HG03097 (cell line): ENCODE measurements around the gene DBNDD1.

Experiments
- ATAC-seq: cut with Tn5 transposase; IDR thresholded peaks from one replicate; pipeline ENCODE4 v1.9.1; 2021; ENCODE audit not compliant: unreplicated experiment, low FRiP score

DBNDD1 gene

GRCh38 chr16:90037276-90037675 lies 18.0 kb upstream of the DBNDD1 start:
- no peak for ATAC-seq

- no peak for ATAC-seq
Measured at GRCh38 chr16:90035902-90036301, 16.6 kb upstream of the DBNDD1 start.

DNA sequence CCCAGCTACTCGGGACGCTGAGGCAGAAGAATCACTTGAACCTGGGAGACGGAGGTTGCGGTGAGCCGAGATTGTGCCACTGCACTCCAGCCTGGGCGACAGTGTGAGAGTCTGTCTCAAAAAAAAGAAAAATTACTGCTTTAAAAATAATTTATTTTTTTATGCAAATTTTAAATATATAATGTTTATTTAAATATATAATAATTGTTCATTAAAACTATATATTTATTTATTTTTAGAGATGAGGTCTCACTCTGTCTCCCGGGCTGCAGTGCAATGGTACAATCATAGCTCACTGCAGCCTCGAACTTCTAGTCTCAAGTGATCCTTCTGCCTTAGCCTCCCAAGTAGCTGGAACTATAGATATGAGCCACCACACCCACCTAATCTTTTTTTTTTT lies 15.2 kb upstream of the DBNDD1 start:
- no peak for ATAC-seq

- ATAC-seq: no peak
Measured at GRCh38 chr16:90033387-90033786, 14.1 kb upstream of the DBNDD1 start.

GRCh38 chr16:90032674-90033331 lies 13.5 kb upstream of the DBNDD1 start:
- ATAC-seq: no peak

GRCh38 chr16:90031931-90032673 lies 12.8 kb upstream of the DBNDD1 start:
- ATAC-seq: no peak

DNA sequence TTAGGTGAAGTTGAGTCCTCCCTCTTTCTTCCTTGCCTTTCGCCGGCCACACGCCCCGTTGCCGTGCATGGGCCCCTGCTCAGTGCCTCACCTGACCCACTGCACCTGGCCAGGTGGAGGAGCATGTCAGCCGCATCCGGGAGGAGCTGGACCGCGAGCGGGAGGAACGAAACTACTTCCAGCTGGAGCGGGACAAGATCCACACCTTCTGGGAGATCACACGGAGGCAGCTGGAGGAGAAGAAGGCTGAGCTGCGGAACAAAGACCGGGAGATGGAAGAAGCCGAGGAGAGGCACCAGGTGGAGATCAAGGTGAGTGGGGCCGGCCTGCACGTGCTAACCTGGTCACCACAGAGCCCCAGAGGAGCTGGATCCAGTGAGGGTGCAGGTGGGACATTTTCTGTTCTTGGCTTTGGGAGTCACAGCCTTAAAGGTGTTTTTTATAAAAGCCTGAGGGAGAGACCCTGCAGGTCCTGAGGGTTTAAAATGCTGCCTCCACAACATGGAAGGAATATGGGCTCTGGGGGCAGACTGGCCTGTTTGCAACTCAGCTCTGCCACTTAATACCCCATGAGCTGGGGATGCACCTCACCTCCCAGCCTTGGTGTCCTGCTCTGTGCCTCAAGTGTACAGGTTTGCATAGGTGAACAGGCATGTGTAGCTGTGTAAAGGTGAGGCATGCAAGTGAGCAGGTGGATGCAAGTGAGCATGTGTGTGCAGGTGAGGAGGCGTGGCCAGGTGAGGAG lies 12.1 kb upstream of the DBNDD1 start:
- no peak for ATAC-seq

GRCh38 chr16:90028985-90029384 lies 9.7 kb upstream of the DBNDD1 start:
- ATAC-seq: no peak

GRCh38 chr16:90027611-90028010 lies 8.4 kb upstream of the DBNDD1 start:
- no peak for ATAC-seq

DNA sequence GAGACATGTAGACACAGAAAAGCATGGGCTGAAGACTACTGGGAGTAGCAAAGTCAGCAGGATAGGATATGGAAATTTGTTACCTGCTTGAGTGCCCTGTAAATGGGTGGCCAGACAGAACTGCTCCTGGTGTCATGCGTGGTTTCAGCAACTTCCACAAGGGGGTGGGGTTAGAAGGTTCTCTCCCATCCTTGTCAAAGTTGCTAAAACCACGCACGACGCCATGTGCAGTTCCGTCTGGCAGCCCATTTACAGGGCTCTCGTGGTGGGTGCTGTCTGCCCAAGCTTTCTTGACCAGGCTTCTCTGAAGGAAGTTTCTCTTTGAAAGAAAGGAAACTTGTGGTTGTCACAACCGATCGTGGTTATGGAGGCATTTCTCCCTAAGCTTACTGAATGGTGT lies 6.9 kb upstream of the DBNDD1 start:
- no peak for ATAC-seq

GRCh38 chr16:90023078-90023447 lies 3.8 kb upstream of the DBNDD1 start:
- no peak for ATAC-seq

DNA sequence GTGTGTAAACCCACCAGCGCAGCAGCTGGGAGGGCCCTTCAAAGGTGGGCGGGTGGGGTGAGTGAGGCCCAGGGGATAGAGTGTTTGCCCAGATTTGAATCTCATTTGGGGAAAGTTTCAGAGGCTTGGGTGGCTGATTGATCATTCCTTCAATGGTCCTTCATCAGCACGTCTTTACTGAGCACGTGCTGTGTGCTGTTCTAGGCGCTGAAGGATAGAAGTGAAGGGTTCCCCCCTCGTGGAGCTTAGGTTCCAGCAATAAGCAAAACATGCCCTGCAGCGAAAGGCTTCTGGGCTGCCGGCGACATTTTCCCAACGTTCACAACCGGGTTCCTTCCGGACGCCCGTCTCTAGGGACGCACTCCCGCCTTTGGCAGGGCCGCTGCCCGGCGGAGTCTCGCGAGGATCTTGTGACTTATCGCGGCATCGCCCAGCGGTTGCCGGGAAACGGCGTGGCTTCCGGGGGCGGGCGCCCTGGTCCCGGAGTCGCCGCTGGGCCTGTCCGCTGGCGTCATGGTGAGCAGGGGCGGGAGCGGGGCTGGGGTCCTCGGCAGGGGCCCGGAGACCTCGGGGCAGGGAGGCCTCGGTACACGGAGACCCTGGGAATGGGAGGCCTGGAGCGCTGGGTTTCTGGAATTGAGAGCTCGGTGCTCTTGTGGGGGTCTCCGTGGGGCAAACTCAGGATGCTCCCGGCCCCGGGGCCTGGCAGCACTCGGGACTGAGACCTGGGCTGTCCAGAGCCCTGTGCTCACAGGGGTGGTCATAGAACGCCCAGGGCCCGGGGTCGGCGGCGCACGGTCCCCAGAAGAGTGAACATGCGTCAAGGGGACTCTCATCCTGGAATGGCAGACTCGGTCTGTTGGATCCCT lies 3.2 kb upstream of the DBNDD1 start:
- peak; percentile 62 for ATAC-seq

- no peak for ATAC-seq
Measured at GRCh38 chr16:90020838-90021382, 1.7 kb upstream of the DBNDD1 start.

DNA sequence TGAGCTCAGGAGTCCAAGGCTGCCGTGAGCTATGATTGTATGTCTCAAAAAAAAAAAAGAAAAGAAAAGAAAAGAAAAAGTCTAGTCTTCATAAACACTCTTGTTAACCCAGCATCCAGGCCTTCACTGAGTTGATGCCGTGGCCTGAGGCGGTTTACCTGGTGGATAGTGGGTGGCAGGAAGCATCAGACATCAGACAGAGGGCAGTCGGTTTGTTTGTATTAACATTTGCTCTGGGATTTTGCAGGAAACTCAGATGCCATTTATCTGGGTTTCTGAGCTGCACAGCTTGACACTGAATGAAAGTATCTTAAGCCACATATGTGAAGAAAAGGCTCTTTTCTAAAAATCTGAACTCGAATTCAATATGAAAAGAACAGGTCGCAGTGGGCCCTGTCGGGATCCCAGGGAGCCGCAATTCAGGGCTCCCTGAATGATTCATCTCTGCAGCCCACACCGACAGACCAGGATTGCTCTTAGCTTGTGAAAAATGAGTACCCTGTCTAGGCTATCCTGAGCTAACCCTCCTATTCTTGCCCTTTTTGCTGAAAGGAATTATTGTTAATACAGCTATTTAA lies 1.1 kb upstream of the DBNDD1 start:
- ATAC-seq: no peak

DNA sequence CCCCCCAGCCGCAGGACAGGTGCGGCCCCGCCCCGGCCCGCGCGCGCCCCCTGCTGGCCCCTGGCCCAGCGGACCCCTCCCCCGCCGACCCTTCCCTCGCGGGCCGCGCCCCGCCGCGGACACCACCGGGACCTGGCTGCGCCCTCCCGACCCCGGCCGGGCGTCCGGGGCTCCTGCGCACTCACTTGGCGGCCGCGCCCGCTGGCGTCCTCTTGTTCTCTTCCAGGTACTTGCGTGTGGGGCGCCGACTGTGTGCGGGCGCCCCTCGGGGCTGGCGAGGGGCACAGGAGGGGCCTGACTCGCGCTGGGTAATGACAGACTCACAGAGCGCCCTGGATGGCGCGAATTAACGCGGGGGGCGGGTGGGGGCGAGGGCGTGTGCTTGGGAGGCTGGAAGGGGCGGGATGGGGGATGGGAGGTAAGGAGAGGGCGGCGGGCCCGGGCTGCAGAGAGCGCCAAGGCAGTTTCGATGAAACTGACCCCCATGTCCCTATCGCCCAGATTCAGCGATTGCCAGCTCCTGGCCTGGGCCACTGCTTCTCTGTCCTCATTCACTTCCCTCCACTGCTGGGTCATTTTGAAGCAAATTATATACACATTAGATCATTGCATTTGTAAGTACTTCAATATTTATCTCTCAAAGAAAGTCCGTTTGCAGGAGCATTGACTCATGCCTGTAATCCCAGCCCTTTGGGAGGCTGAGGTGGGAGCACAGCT lies 445 bp upstream of the DBNDD1 start:
- no peak for ATAC-seq

DNA sequence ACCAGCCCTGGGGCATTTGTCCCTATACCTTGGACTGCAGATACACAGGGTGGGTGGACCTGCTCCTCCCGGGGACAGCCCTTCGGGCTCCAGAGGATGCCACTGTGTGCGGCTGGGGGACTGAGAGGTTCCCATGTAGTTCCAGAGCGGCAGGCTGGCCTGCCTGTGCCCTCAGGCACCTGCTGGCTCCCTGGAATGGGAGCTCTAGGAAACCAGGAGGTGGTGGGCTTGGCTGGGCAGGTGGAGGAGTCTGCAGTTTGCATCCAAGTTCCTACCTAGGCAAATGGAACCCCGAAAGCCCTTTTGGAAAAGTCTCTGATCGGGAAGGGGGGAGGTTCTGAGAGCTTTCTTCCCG lies 982 bp downstream of the DBNDD1 start:
- ATAC-seq: no peak

DNA sequence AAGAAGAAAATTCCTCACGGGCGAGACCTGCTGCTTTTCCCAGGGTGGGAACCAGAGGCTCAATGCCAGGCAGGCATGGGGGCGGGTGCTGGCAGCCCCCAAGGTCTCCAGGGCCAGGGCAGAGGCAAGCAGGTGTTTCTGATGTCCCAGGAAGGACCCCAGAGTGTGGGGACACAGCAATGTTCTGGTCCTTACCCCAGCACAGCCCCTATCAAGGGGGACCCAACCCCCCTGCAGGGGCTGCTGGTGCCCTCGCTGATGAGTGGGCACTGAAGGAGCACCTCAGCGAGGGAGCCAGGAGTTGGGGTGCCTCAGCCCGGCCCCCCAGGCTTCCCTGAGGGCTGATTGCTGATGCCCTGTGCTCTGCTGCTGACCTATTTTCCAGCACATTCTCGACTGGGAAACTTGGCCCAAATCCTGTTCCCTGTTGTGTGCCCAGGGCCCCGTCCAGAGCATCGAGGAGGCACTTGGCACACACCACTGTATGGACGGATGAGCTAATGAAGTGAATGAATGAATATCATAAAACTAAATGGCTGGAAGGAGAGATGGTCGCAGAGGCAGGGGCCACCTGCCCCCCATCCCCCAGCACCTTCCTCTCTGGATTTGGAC lies 2.8 kb downstream of the DBNDD1 start:
- no peak for ATAC-seq

GRCh38 chr16:90015586-90016338 lies 3.5 kb downstream of the DBNDD1 start:
- no peak for ATAC-seq
